ENCODE measurements around the gene FKBP1B. TPM values are rescaled to one million over a fixed set of nuclear protein-coding genes. Genes with fewer than 3 reads are reported as not detected.
A peak's percentile ranks its signal among the peaks of the same experiment; 100 is the strongest.

Gene FKBP1B
- total RNA-seq, 1 experiment from 2014 or later = 59.7 TPM

DNA sequence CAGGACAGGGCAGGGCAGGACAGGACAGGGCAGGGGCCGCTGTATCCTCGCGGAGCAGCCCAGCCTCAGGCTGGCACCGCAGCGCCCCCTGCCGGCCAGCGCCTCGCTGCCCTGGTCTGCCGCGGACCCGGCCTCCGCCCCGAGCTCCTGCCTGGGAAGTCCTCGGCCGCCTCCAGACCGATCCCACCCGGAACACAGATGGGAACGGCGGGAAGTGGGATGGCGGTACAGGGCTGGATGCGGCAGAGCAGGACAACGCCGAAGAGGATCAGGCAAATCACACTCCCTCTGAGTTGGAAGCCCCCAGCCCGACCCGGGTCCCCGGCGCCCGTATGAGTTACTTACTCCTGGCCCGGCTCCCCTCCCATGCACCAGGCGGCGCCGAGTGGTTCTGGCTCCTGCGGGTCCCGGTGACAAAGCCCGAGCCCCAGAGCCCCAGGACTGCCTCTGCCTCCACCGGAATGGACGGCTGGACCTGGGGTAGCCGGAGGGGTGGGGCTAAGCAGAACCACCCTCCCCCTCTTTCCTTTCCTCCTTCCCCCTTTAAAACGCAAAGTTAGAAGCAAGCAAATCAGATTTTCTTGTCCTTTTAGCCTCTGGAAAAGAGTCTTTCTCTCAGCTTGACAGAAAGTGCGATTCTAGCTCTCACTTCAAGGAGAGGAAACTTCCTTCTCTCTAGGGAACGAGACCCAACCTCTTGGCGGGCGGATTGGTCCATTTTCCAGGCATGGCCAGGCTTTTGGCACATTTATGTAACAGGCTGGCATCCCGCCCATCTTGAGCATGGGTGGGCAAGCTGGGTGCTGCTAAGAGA, 35.1 kb downstream of the FKBP1B start, which contains the start of gene TP53I3:
Gene TP53I3, minus strand, starts transcription at position 449 of the 814 bp plus-strand sequence. CDS start 508 bp downstream, outside the sequence.
- H3K27ac Mint-ChIP-seq = peak within 1 kb of the TSS; percentile 97 to 99 (median 99)
- Histone ChIP-seq H2BK20ac (ENCODE audit: low read depth, low read length, poor library complexity, severe bottlenecking) (no peak within 1 kb of the TSS), H3K4me1 (ENCODE audit: insufficient read depth, low read length) (peaks cover 2% of the 10 kb centered on the region; the same call in 1 of the 2 replicates), H2BK120ac (ENCODE audit: low read depth, low read length, poor library complexity, severe bottlenecking) (no peak within 1 kb of the TSS), H4K91ac (ENCODE audit: insufficient read length, low read depth, low read length) (no peak within 1 kb of the TSS), H3K4ac (ENCODE audit: low read depth, low read length) (no peak within 1 kb of the TSS; the same call in 1 of the 2 replicates), H3K4me2 (ENCODE audit: insufficient read depth, insufficient read length, low read length) (peak within 1 kb of the TSS; percentile 96), H4K8ac (replicated peaks; ENCODE audit: insufficient read length, low read depth, low read length) (no peak within 1 kb of the TSS), H3K14ac (ENCODE audit: insufficient read depth, low read length) (peak within 1 kb of the TSS; percentile 98), H3K79me1 (ENCODE audit: insufficient read depth, low read depth, low read length, poor library complexity, severe bottlenecking) (no peaks in the 10 kb centered on the region), H4K5ac (ENCODE audit: insufficient read length, low read depth, low read length) (peak within 1 kb of the TSS; percentile 59), H3K18ac (ENCODE audit: insufficient read length, low read depth, low read length) (peak within 1 kb of the TSS; percentile 98), H3K27ac (ENCODE audit: insufficient read length, low read depth, low read length) (peak within 1 kb of the TSS; percentile 87), H2AFZ (ENCODE audit: low read length) (peak within 1 kb of the TSS; percentile 94), H2BK15ac (ENCODE audit: low read depth, low read length) (no peak within 1 kb of the TSS), H3K79me2 (ENCODE audit: insufficient read depth, low read length) (no peaks in the 10 kb centered on the region), H3K56ac (ENCODE audit: insufficient read length, low read depth, low read length) (no peak within 1 kb of the TSS), H3K9me3 (ENCODE audit: control insufficient read depth, low read depth, low read length) (no peaks in the 10 kb centered on the region), H4K20me1 (ENCODE audit: control insufficient read depth, insufficient read depth, insufficient read length) (peaks cover 2% of the 10 kb centered on the region), H3K9ac (ENCODE audit: extremely low read depth, insufficient read length, low read length) (peak within 1 kb of the TSS; percentile 95), H3K23me2 (ENCODE audit: insufficient read length, low read depth, low read length, poor library complexity, severe bottlenecking) (peaks cover 15% of the 10 kb centered on the region), H3T11ph (ENCODE audit: low read length) (no peak within 1 kb of the TSS), H2BK12ac (ENCODE audit: insufficient read length, low read depth, low read length) (no peak within 1 kb of the TSS), H2BK5ac (ENCODE audit: insufficient read length, low read length) (no peak within 1 kb of the TSS), H2AK5ac (ENCODE audit: insufficient read length, low read length) (no peak within 1 kb of the TSS), H3K23ac (ENCODE audit: insufficient read length, low read depth, low read length) (no peak within 1 kb of the TSS), H3K27me3 (ENCODE audit: insufficient read depth, low read length) (no peaks in the 10 kb centered on the region)
- peak; percentile 96 for DNase-seq
- H3K27me3 Mint-ChIP-seq (ENCODE audit: low read depth) = no peaks in the 10 kb centered on the region
- H3K36me3 Mint-ChIP-seq (ENCODE audit: insufficient read depth in 1 of 3, low read depth in 3 of 3) = peaks cover 12 to 31% (median 30%) of the 10 kb centered on the region in 3 experiments
- TF ChIP-seq, protein P1, sequence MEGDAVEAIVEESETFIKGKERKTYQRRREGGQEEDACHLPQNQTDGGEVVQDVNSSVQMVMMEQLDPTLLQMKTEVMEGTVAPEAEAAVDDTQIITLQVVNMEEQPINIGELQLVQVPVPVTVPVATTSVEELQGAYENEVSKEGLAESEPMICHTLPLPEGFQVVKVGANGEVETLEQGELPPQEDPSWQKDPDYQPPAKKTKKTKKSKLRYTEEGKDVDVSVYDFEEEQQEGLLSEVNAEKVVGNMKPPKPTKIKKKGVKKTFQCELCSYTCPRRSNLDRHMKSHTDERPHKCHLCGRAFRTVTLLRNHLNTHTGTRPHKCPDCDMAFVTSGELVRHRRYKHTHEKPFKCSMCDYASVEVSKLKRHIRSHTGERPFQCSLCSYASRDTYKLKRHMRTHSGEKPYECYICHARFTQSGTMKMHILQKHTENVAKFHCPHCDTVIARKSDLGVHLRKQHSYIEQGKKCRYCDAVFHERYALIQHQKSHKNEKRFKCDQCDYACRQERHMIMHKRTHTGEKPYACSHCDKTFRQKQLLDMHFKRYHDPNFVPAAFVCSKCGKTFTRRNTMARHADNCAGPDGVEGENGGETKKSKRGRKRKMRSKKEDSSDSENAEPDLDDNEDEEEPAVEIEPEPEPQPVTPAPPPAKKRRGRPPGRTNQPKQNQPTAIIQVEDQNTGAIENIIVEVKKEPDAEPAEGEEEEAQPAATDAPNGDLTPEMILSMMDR (conservative IDR thresholded peaks at IDR 0.05) = peak; percentile 100
- peaks cover 14 to 19% of the 10 kb centered on the region in 2 experiments for H3K4me1 Mint-ChIP-seq
- H3K9me3 Mint-ChIP-seq = no peaks in the 10 kb centered on the region
- WGBS (ENCODE audit: extremely low coverage, insufficient read length, low lambda C conversion rate) = no CpG with 5 or more reads among the region's 44 CpGs
- peak within 1 kb of the TSS; percentile 85 to 93 for H3K4me3 Mint-ChIP-seq
